NCI-H187 treated with DMSO at 0.1 percent for 48 hours (cell line): Measurements from ENCODE around the gene HOXC5.
"Not testable (repeated sequence)": the region's sequence is repeated elsewhere in the genome, so short reads cannot be mapped to it uniquely, and the experiment has no call there.

ENCODE experiments used
- DNase-seq: peaks from one replicate; lab custom pipeline; 2025; lab: John Stamatoyannopoulos, UW

The HOXC5 gene

GRCh38 chr12:54066408-54066807, 33.6 kb downstream of the HOXC5 start:
- DNase-seq = no peak

DNA sequence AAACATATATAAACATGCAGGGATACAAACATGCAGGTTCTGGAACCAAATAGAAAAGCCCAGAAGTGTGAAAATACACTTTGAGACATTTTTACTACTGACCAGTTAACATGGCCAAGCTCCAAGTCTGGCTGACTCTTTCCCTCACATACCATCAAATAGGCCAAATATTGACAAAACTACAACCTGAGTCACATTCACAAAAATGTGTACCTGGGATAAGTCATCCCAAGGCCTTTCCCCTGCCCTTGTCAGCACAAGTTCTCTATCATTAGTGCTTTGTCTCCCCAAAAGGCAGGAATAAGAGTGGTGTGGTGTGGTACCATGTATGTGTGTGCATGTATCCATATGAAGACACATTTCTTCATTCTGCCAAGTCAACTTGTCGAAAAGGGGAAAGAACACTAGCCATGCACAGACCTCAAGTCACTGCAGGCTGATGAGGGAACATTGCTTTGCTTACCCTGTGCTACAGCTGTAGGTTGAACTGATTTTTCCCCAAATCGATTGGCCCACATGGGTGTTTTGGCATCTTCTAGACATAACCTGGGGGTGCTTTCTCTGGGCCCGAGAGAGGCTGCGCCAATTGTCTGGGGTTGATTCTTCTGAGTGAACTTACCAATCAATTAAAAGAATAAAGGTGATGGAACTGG, 35.7 kb downstream of the HOXC5 start:
- no peak for DNase-seq

DNA sequence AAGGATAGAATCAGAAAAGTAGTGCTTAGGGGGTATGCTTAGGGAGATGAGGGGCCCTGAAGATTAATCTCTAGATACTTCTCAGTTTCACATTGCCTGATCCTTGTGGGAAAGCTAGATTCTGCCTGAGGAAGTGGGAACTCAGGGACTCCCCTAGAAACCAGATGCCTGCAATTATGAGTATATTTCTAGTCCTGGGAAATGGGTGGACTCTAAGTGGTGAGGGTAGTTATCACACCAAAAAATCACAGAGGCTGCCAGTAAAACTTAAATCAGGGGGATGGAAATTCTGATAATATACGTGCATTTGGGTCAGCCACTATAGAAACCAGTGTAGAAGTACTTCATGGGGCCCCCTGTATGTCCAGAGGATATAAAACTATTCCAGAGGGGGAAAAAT, 39.1 kb downstream of the HOXC5 start:
- DNase-seq = no peak

- DNase-seq = no peak
Observed at GRCh38 chr12:54074308-54074707, 41.5 kb downstream of the HOXC5 start.

DNA sequence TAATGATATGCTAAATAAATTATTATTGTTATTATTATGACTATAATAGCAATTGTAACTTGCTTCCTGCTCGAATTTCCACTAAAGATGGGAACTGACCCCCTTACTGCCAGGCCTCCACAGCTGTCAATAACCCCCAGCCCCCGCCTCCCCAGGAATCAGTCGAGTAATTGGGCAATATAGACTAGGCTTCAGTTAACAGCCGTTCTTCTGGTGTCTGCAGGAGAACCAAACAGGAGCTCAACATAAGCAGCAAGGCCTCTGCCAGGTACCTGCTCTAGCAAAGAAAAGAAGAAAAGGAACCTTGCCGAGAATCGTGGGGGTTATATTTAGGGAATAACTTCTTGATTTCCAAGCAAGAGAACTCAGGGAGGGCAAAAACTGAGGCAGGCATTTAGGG, 42.6 kb downstream of the HOXC5 start:
- DNase-seq = no peak

GRCh38 chr12:54075974-54076373, 43.1 kb downstream of the HOXC5 start:
- DNase-seq = no peak

DNA sequence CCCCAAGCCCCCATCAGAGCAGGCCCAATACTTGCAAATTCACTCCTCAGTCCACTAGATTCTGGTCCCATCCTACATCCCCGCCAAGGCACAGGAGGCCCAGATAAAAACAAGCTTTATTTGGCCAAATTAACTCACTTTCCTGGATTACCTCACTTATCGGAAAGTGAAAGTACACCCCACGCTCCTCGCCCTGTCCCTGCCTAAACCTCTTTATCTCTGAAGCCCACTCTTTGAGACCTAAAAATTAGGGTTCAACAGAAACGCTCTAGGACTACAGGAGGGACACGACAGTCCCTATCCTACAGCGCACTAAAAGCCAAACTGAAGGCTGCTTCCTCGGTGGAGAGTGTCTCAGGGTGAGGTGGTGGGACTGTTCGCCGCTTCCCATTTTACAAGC, 45.0 kb downstream of the HOXC5 start:
- not testable (repeated sequence) for DNase-seq

DNA sequence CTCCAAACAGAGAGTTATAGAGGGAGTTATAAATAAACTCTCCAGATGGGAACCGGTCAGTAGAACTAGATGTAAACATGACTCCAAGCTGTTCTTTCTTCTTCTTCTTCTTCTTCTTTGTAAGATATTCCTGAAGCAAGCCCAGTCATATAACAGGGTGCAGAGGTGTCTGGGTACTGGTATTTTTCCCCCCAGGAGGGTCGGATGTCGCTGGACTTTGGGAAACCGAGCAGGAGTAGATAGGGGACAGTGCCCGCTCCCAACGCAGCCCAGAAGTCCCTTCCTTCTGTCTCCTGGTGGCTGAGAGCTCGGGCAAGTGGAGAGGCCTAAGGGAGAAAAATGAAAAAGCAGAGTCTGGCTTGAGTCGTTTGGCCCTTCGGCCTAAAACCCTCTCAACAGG, 46.3 kb downstream of the HOXC5 start:
- not testable (repeated sequence) for DNase-seq

GRCh38 chr12:54080008-54080924, 47.4 kb downstream of the HOXC5 start:
- DNase-seq = not testable (repeated sequence)

- DNase-seq = not testable (repeated sequence)
Observed at GRCh38 chr12:54081053-54081514, 48.2 kb downstream of the HOXC5 start.

- DNase-seq = not testable (repeated sequence)
Observed at GRCh38 chr12:54081581-54082396, 48.9 kb downstream of the HOXC5 start.

DNA sequence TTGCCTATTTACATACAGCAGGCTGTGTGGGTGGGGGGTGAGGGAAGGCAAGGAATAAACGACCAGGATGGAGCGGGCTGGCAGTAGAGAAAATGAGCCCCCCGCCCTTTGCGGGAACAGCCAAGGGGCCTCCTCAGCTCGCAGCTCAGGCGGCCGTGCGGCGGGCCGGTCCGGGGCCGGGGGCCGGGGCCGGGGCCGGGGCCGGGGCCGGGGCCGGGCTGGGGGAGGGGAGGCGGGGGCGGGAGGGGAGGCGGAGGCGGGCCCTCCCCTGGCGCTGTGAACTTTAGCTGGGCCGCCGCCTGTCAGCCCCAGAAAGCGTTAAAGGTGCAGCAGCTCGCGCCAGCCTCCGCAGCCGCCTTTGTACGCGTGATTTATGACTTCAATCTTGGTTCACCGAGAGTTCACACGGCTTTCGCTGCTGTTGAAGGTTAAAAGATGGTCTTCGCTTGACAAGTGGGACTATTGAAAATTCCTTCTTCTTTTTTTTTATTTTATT, 49.6 kb downstream of the HOXC5 start:
- no peak for DNase-seq
